Coronary artery (tissue), 2 donors: ENCODE results near the gene DYTN.

Experiments
- DNase-seq: peaks from one replicate; pipeline ENCODE4 v3.0.0-alpha.2; 2017; ENCODE audit warnings: low spot score
- H3K27ac ChIP-seq, 2 donors: fragments of 200-600 bp; sonication (generic); one replicate each; pipeline ENCODE4 v1.5.1; 2016 to 2019
- H3K4me3 ChIP-seq: fragments of 200-600 bp; sonication (generic); 2 replicates; pipeline ENCODE4 v1.5.1; 2016; ENCODE audit warnings: mild to moderate bottlenecking, moderate library complexity
- CTCF ChIP-seq: fragments of 200-600 bp; sonication (generic); IDR thresholded peaks from one replicate; pipeline ENCODE4 v1.5.1; 2019; ENCODE audit warnings: antibody characterized with exemption

Gene DYTN

DNA sequence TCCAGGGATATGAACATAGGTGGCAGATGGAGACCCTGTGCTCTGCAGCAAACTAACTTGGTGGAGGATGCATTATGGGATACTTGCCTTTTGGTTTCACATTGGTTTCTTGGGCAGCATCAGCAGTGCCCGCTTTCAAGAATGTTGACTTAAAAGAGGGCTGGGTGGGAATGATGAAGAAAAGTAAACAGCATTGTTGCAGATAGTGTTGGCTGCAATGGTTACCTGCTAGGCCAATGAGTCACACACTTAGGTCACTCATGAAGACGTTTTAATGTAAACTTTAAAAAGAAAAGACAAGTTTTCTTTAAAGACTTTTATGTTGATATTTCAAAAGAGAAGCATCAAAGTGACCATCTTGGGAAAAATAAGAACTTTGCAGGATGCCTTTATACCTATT is 102.0 kb downstream of the DYTN start:
- TF ChIP-seq CTCF = no peak
- Histone ChIP-seq H3K27ac (no peak overlapping the region), H3K4me3 (no peak overlapping the region)
- no peak for DNase-seq

GRCh38 chr2:206615417-206616089 is 102.6 kb downstream of the DYTN start:
- no peak for DNase-seq
- no peak overlapping the region for H3K27ac ChIP-seq
- no peak for TF ChIP-seq CTCF
- no peak overlapping the region for H3K4me3 ChIP-seq

DNA sequence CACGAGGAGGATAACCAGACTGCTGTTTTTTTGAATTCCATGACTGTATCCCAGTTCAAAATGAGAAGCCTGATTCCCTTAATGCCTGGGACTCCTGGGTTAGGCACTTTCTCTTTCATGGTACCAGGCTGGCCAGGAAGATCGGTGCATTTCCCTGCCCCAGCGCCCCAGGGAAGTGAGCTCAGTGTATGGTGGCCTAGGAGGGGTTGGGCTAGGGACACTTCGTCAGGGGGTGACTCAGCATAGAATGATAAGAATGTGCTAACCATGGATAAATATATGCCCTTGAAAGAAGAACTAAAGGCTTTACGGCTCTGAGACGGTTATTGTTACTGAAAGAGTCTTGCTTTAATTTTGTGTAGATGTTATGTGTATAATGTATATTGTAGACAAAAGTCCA is 103.4 kb downstream of the DYTN start:
- Histone ChIP-seq H3K4me3 (no peak overlapping the region), H3K27ac (no peak overlapping the region)
- no peak for DNase-seq
- no peak for TF ChIP-seq CTCF

GRCh38 chr2:206611736-206612135 is 106.5 kb downstream of the DYTN start:
- H3K4me3 ChIP-seq = no peak overlapping the region
- no peak overlapping the region for H3K27ac ChIP-seq
- no peak for TF ChIP-seq CTCF
- DNase-seq = no peak

GRCh38 chr2:206611191-206611590 is 107.0 kb downstream of the DYTN start:
- DNase-seq = no peak
- Histone ChIP-seq H3K27ac (no peak overlapping the region), H3K4me3 (no peak overlapping the region)
- no peak for TF ChIP-seq CTCF

DNA sequence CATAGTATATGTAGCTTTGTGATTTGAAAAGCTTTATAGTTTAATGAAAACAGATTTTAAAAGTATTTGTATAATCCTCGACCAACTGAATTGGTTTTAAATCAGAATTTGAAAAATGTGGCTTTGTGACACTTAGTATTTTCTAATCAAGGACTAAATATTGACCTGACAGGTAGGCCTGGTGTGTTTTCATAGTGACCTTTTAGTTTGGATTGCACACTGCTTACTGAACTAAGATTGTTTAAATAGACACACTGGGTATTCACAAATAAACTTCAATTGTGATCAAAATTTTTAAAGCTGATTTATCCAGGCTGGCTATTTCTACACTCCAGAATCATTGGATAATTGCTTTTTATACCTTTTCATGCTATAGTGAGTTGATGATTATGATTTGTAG is 107.7 kb downstream of the DYTN start:
- H3K27ac ChIP-seq = no peak overlapping the region
- no peak for DNase-seq
- no peak overlapping the region for H3K4me3 ChIP-seq
- no peak for TF ChIP-seq CTCF

DNA sequence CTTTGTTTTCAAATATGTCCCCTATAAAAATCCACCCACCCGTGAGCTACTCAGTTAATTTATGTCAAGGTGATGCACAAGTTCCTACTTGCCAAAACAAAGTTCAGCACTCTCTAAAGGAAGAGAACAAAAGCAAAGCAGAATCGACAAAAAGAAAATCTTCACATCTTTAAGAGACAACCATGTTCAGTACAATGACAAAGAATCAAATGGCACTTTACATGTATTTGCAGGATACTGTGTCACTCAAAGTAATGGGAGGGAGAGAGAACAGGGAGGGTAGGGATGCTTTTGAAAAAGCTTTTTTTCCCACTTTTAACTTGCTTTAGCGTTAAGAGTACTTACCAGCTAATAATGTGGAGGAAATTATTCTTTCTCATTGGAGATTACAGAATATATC is 115.0 kb downstream of the DYTN start:
- Histone ChIP-seq H3K27ac (no peak overlapping the region), H3K4me3 (no peak overlapping the region)
- no peak for TF ChIP-seq CTCF
- no peak for DNase-seq
